Measurements from ENCODE around the gene SLC51B. TPM values are rescaled to one million over a fixed set of nuclear protein-coding genes. Genes with fewer than 3 reads are reported as not detected.

The SLC51B gene
- polyA plus RNA-seq (2011; rRNA removed) (16.1 and 17.9 TPM in 2 replicates), polyA plus RNA-seq (2017; fragmentation: RNase III; extraction: RNeasy Plus Mini Kit Qiagen cat#74134 plus additional on column Dnase treatment) (8.6 to 12.2 TPM (median 8.6 TPM) in 3 replicates), polyA minus RNA-seq (2011; rRNA and poly(A)+ RNA removed) (2.9 and 3.1 TPM in 2 replicates)
- polyA plus RNA-seq (2012; cell fraction: cytosol; rRNA removed), result 4.2 and 4.9 TPM in 2 replicates
- 1.7 and 2.4 TPM in 2 replicates for polyA plus RNA-seq (2012; cell fraction: nucleus; rRNA removed)

DNA sequence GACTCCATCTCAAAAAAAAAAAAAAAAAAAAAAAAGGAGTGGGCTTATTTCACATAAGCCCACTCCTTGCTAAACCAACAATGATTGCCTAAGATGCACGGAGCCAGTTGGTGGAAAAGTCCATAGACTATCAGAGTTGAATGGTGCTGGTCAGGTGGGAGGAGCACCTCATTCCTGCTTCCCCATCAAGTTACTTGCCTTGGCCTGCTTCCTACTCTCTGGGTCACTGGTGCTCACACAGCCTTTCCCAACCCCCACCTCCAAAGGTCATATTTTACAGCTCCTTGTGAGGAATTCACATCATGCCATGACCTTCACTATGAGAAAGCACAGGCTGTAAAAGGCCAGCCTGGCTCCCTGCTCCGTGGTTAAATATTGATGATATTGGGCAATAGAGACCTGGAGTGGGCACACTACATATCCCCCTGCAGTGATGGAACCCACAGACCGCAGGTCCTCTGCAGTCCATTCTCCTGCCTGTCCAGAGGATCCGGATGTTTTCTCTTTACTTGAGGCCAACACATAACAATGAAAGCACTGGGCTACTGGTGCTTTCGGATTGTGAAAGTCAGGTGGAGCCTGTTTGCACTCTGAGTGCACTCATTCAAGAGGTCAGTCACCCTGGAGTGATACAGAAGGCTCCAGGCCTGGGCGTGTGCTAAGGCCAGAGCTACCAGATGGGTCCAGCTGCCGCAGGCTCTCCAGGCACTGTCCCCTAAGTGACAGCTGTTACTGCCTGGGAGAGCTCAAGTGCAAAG, at the start of gene SLC51B:
SLC51B (plus strand) TSS at position 664 of the 758 bp plus-strand sequence. CDS start 4,618 bp downstream, outside the sequence.
- H3K9me3 ChIP-seq, result no peaks in the 10 kb centered on the region
- DNase-seq (ENCODE audit: low read depth in 1 of 2, low spot score in 1 of 2) (peak in 1 of 2 experiments; percentile 83), FAIRE-seq (no peak), ATAC-seq (peak; percentile 77 to 80)
- TF ChIP-seq RARB (CRISPR knock-in tag; IDR thresholded peaks at IDR 0.05) (peak; percentile 71; the same call in 1 of the 2 replicates), ESRRA (IDR thresholded peaks at IDR 0.05; ENCODE audit: borderline replicate concordance, low read length) (peak; percentile 92), CEBPB (IDR thresholded peaks at IDR 0.05) (peak; percentile 66 to 71; a peak in 3 of 4 replicates), MYC (IDR thresholded peaks at IDR 0.05; ENCODE audit: borderline replicate concordance, low read length) (0 out of 2 replicates have a peak, but pooled peaks have one; percentile 51), EHF (CRISPR knock-in tag; IDR thresholded peaks at IDR 0.05) (no peak), JUN (IDR thresholded peaks at IDR 0.05) (peak; percentile 29 to 49; a peak in 4 of 5 replicates), NFE2L2 (conservative IDR thresholded peaks at IDR 0.05; ENCODE audit: low read length) (no peak), FOXS1 (CRISPR knock-in tag; IDR thresholded peaks at IDR 0.05) (no peak), SREBF2 (IDR thresholded peaks at IDR 0.05) (no peak)
- TF ChIP-seq, protein P1, sequence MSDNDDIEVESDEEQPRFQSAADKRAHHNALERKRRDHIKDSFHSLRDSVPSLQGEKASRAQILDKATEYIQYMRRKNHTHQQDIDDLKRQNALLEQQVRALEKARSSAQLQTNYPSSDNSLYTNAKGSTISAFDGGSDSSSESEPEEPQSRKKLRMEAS (IDR thresholded peaks at IDR 0.05), result 0 out of 2 replicates have a peak, but pooled peaks have one; percentile 23
- TF ChIP-seq, protein P2, sequence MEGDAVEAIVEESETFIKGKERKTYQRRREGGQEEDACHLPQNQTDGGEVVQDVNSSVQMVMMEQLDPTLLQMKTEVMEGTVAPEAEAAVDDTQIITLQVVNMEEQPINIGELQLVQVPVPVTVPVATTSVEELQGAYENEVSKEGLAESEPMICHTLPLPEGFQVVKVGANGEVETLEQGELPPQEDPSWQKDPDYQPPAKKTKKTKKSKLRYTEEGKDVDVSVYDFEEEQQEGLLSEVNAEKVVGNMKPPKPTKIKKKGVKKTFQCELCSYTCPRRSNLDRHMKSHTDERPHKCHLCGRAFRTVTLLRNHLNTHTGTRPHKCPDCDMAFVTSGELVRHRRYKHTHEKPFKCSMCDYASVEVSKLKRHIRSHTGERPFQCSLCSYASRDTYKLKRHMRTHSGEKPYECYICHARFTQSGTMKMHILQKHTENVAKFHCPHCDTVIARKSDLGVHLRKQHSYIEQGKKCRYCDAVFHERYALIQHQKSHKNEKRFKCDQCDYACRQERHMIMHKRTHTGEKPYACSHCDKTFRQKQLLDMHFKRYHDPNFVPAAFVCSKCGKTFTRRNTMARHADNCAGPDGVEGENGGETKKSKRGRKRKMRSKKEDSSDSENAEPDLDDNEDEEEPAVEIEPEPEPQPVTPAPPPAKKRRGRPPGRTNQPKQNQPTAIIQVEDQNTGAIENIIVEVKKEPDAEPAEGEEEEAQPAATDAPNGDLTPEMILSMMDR (IDR thresholded peaks at IDR 0.05), result no peak
- peak within 1 kb of the TSS; percentile 83 for H3K4me2 ChIP-seq
- ChIA-PET POLR2A (interaction anchor here (0.6 kb wide), 1 partner anchor 242 kb away, joined by 3 read pairs; the partner anchor contains the start of gene PARP16), CTCF (interaction anchor here (2.4 to 33.7 kb wide), 5 partner anchors 9 to 253 kb away, joined by 8 to 1280 read pairs (median 76); partner anchors contain the start of genes KBTBD13 and RASL12)
- 13% methylated on average over 7 of the region's 7 CpGs for whole genome bisulfite sequencing (ENCODE audit: missing lambda C conversion rate)
- peak within 1 kb of the TSS; percentile 20; the same call in 1 of the 3 replicates for H3K4me3 ChIP-seq
- H3K4me1 ChIP-seq, result peaks cover 44% of the 10 kb centered on the region
- peak within 1 kb of the TSS; percentile 78 to 82 for H3K27ac ChIP-seq

DNA sequence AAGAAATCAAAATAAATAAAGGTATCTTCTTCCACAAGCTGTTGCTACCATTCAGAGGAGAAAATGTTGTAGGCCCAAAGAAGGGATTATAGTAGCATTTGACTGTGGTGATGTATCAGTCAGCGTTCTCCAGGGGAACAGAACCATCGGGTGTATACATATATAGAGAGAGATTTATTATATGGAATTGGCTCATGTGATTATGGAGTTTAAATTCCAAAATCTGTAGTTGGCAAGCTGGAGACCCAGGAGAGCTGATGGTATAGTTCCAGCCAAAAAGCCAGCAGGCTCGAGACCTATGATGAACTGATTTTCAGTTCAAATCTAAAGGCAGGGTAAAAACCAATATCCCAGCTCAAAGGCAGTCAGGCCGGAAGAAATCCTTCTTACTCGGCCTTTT, 48.1 kb upstream of the SLC51B start:
- Histone ChIP-seq H3K9me3 (no peaks in the 10 kb centered on the region), H3K27ac (no peak overlapping the region), H3K4me1 (no peaks in the 10 kb centered on the region), H3K4me2 (no peak overlapping the region), H3K4me3 (no peak overlapping the region)
- ChIA-PET POLR2A (no interaction called here), CTCF (interaction anchor here (0.6 to 1.9 kb wide), 5 partner anchors 8 to 114 kb away, joined by 3 to 8 read pairs (median 3); no protein-coding TSS in a partner anchor)
- WGBS (ENCODE audit: missing lambda C conversion rate), result 58% methylated on average over 5 of the region's 5 CpGs
- FAIRE-seq (no peak), ATAC-seq (no peak), DNase-seq (ENCODE audit: low read depth in 1 of 2, low spot score in 1 of 2) (no peak)
- TF ChIP-seq FOSB (CRISPR knock-in tag; IDR thresholded peaks at IDR 0.05) (no peak), HEYL (CRISPR knock-in tag; IDR thresholded peaks at IDR 0.05) (no peak), JUN (IDR thresholded peaks at IDR 0.05) (no peak), HOXB5 (CRISPR knock-in tag; IDR thresholded peaks at IDR 0.05) (no peak), EHF (CRISPR knock-in tag; IDR thresholded peaks at IDR 0.05) (no peak), CEBPB (IDR thresholded peaks at IDR 0.05) (no peak), ZC3H11A (IDR thresholded peaks at IDR 0.05) (no peak), CHD2 (IDR thresholded peaks at IDR 0.05; ENCODE audit: low read length, partially characterized antibody) (no peak), MAFK (IDR thresholded peaks at IDR 0.05; ENCODE audit: partially characterized antibody) (no peak), BHLHE40 (IDR thresholded peaks at IDR 0.05; ENCODE audit: low read depth, low read length) (no peak), RFX5 (IDR thresholded peaks at IDR 0.05) (no peak), PHF8 (IDR thresholded peaks at IDR 0.05; ENCODE audit: borderline replicate concordance, low read depth) (no peak), HOXB13 (CRISPR knock-in tag; IDR thresholded peaks at IDR 0.05; ENCODE audit: low read depth) (no peak), ZSCAN20 (CRISPR knock-in tag; IDR thresholded peaks at IDR 0.05) (no peak), ZNF302 (CRISPR knock-in tag; IDR thresholded peaks at IDR 0.05) (no peak), KDM5A (IDR thresholded peaks at IDR 0.05) (no peak)
- TF ChIP-seq, protein P3, sequence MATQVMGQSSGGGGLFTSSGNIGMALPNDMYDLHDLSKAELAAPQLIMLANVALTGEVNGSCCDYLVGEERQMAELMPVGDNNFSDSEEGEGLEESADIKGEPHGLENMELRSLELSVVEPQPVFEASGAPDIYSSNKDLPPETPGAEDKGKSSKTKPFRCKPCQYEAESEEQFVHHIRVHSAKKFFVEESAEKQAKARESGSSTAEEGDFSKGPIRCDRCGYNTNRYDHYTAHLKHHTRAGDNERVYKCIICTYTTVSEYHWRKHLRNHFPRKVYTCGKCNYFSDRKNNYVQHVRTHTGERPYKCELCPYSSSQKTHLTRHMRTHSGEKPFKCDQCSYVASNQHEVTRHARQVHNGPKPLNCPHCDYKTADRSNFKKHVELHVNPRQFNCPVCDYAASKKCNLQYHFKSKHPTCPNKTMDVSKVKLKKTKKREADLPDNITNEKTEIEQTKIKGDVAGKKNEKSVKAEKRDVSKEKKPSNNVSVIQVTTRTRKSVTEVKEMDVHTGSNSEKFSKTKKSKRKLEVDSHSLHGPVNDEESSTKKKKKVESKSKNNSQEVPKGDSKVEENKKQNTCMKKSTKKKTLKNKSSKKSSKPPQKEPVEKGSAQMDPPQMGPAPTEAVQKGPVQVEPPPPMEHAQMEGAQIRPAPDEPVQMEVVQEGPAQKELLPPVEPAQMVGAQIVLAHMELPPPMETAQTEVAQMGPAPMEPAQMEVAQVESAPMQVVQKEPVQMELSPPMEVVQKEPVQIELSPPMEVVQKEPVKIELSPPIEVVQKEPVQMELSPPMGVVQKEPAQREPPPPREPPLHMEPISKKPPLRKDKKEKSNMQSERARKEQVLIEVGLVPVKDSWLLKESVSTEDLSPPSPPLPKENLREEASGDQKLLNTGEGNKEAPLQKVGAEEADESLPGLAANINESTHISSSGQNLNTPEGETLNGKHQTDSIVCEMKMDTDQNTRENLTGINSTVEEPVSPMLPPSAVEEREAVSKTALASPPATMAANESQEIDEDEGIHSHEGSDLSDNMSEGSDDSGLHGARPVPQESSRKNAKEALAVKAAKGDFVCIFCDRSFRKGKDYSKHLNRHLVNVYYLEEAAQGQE (IDR thresholded peaks at IDR 0.05), result no peak
- TF ChIP-seq, protein P1 (IDR thresholded peaks at IDR 0.05), result no peak
- TF ChIP-seq, protein P2 (IDR thresholded peaks at IDR 0.05), result no peak
